Epithelial cell of proximal tubule (primary cell): ENCODE results near the gene CRYGN. TPM values are rescaled to one million over a fixed set of nuclear protein-coding genes. Genes with fewer than 3 reads are reported as not detected.

Experiments
- DNase-seq: peaks from one replicate; pipeline ENCODE4 v3.0.0-alpha.2; 2011; ENCODE audit warnings: low read depth
- H3K4me3 ChIP-seq: 2 replicates; pipeline ENCODE4 v1.5.1; 2011; ENCODE audit warnings: low read depth, mild to moderate bottlenecking, low read length
- CTCF ChIP-seq: conservative IDR thresholded peaks from 2 replicates; pipeline ENCODE4 v1.5.1; 2012; ENCODE audit warnings: low read depth, mild to moderate bottlenecking, low read length
- total RNA-seq: library from RNA; depleted of rRNA; stranded (reverse); fragments of >200 nt; gene quantifications from 2 replicates; pipeline ENCODE4 v1.2.3, GENCODE V29; 2015

Gene CRYGN
- total RNA-seq, 1 donor from 2014 or later, result not detected

DNA sequence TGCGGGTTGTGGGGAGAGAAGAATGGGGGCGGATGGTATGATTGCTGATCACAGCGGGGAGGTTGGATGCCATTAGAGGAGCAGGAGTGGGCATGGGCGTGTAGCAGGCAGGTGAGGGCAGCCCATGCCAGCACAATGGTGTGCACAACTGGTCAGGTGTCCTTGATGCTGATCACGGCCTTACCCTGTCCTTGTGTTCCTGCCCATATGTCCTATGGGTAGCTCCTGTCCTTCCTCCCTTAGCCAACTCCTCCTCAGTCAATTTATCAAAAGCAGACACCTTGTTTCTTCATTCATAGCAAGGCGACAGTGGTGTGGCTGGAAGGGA is 60.8 kb downstream of the CRYGN start:
- no peak for TF ChIP-seq CTCF
- DNase-seq, result no peak
- no peak overlapping the region for H3K4me3 ChIP-seq

Other genes with a start within 250 kb of the CRYGN start
- gene H2BK1, start 229.7 kb downstream of the CRYGN start, total RNA-seq, result not detected in 2 replicates
- gene ABCF2, start 212.9 kb downstream of the CRYGN start, total RNA-seq, result 37.8 and 80.5 TPM in 2 replicates
- 40.1 and 45.6 TPM in 2 replicates for gene CHPF2, start 207.7 kb downstream of the CRYGN start, total RNA-seq
- 6.9 and 8.1 TPM in 2 replicates for gene SMARCD3, start 191.4 kb downstream of the CRYGN start, total RNA-seq
- 42.6 and 70.7 TPM in 2 replicates for gene NUB1, start 98.3 kb downstream of the CRYGN start, total RNA-seq
- 0.07 and 3.1 TPM in 2 replicates for gene WDR86, start 30.1 kb downstream of the CRYGN start, total RNA-seq
- gene RHEB, start 79.8 kb upstream of the CRYGN start, total RNA-seq, result 130 and 157 TPM in 2 replicates